GM12873 (cell line): ENCODE results near the gene FES.

Source experiments
- CTCF ChIP-seq: IDR thresholded peaks from 2 replicates; pipeline ENCODE4 v1.5.1; 2012; ENCODE audit warnings: low read depth, mild to moderate bottlenecking, moderate library complexity, low read length, control low read depth; ENCODE audit not compliant: insufficient read depth; ENCODE audit errors: missing control alignments

FES gene

DNA sequence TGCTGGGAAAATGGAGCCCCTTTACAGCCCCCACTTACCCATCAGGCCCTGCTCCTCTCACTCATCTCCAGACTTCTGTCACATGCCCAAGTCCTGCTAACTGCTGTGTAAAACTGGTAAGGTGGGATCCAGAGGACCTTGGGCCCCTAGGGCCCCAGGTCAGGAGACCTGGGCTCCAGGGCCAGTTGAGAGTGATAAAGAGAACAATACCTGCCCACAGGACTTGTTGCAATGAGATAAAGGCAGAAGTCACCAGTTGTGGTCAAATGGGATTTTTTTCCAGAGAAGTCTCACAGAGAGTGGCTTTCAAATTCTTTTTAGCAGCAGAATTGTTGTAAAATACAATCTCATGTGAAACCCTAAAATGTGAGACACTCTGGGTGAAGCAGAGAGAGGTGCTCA, 15.2 kb upstream of the FES start:
- no peak for TF ChIP-seq CTCF

DNA sequence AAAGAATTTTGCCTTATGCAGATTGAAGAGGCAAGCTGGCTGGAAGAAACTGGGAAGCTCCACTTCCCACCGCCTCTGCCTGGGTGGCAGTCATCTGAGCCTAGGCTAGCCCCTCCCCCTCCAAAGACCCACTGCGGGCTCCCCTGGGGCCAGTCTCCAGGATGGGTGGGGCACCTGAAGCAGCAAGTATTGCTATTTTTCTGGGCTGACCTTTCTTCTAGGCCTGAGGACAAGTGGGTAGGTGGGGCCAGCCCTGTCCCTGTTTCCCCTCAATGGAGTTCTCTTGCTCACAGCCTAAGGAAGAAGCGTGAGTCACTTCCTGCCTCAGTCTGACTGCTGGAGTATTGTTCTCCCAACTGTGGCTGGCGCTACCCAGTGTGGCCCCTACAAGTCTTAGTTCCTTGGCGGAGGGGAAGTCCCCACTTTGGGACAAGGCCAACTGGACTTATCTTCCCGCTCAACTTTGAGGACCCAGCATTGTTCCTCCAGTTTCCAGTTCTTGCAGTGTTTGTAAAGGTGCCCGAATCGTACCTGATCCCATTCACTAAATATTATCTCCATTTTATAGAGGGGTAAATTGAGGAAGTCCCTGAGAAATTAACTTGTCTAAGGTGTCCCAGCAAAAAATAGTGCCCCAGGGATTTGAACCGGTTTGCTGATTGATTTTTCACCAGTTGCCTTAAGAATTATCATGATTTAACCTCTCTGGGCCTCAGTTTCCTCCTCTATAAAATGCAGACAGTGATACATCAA, 14.5 kb upstream of the FES start:
- TF ChIP-seq CTCF: no peak

DNA sequence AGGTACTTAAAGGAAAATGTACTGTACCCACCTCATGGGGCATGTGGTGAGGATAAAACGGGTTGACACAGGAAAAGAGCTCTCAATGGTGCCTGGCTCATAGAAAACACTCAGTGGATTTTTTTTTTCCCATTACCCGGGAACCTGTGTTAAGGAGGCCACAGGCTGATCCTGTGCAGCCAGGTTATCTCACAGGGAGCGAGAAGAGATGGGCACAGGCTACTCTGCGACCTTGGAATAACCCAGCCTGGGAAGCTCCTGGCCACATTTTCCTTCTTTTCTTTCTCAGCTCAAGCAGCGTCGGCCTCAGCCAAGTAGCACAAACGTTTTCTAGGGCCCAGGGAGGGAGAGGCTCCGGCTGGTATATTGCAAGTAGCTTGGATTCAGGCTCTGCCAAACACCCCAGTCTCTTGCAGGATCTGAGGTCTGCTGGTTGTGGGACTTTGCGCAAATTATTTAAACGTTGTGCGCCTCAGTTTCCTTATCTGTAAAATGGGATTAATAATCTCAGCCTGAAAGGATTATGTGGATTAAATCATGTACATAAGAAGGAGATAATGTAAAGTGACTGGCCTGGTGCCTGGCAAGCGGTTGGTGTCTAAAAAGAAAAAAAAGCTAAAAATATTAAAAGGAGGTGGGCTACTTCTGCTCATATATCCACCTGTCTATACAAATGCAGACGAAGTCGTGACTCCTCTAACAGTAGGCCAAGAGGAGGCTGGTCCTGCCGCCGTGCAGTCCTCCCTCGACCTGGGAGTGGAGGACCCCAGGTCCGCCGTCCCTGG, 13.8 kb upstream of the FES start:
- no peak for TF ChIP-seq CTCF

DNA sequence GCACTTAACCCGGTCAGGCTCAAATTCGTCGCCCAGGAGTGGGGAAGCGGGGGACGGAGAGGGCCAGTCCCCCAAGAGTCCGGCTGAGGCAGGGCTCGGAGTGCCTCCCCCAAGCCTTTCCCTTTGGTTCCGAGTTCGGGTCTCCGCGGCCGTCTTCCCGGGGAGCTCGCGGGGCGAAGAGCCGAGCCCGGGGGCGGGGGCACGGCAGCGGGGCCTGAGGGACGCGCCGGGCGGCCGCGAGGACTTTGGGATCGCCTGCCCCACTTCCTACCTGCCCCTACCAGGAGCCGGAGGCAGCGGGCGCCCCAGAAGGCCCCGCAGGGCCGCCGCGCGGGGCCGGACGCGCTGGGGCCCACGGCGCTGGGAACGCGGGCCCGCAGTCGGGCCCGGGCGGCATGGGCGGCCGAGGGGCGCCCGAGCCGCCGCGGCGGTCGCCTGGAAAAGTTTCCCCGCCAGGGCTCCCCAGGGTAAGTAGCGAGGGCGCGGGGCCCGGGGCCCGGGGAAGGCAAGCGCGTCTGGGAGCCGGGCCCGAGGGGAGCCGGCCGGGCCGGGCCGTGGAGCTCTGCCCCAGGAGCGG, 13.1 kb upstream of the FES start:
- no peak for TF ChIP-seq CTCF

DNA sequence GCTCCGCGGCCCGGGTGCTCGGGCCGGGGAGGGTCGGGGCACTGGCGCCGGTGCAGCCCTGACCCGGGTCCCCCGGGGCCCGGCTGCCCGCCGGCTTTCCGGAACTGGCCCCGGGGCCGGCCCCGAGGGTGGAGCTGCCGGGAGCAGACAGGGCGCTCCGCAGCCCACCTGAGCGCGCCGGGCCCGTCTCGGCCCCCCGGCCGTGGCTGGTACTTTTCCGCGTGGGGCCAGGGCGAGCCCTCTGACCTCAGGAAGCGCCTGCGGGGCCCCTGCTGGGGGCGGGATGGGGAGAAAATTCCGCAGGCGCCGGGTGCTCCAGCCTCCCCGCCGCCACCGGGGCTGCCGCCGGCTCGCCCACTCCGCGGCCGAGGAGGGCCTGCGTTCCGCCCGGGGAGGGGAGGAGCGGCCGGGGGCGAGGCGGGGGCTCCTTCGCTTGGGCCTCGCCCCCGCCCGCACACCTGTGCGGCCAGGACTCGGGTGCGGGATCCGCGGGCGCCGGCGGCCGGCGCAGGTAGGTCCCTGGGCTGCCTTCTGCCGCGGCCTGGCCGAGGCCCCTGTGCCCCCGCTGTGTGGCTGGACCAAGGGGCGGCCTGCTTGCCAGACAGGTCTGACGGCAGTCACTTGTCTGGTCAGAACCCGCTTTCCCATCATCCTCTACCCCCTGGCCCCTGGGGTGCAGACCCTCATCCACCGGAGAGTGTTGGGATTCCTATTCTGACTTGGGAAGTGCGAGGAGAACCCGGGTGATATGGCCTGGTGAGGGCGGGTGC, 12.4 kb upstream of the FES start:
- no peak for TF ChIP-seq CTCF

DNA sequence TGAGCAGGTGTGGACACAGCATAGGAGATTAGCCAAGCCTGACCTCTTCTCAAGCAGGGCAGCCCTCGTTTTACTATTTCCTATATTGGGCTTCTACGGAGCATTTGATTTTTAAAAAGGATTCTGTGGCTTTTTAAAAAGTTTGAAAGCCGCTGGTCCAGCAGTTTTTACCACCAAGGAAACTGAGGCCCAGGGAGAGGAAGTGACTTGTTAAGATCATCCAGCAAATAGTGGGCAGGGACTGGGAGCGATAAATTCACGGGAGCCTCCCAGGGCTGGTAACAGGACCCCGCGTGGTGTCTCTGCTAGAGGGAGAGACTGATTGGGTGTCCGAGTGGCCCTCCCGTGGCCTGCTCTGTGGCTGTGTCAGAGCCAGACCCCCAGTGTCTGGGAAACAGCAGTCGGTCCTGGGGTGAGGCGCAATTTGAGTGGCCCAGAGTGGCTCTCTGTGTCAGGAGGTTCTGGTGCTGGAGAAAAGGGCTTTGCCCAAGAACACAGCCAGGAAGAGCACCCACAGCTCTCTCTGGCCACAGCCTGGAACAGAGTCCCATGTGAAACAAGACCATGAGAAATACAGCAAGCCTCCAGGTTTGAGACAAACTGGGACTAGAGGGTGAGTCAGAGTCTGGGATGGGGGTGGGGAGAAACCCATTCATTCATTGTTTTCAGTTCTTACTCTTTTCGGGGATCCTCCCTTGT, 11.7 kb upstream of the FES start:
- no peak for TF ChIP-seq CTCF
